ENCODE results near the gene SVOPL.

The SVOPL gene, protein sequence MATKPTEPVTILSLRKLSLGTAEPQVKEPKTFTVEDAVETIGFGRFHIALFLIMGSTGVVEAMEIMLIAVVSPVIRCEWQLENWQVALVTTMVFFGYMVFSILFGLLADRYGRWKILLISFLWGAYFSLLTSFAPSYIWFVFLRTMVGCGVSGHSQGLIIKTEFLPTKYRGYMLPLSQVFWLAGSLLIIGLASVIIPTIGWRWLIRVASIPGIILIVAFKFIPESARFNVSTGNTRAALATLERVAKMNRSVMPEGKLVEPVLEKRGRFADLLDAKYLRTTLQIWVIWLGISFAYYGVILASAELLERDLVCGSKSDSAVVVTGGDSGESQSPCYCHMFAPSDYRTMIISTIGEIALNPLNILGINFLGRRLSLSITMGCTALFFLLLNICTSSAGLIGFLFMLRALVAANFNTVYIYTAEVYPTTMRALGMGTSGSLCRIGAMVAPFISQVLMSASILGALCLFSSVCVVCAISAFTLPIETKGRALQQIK

DNA sequence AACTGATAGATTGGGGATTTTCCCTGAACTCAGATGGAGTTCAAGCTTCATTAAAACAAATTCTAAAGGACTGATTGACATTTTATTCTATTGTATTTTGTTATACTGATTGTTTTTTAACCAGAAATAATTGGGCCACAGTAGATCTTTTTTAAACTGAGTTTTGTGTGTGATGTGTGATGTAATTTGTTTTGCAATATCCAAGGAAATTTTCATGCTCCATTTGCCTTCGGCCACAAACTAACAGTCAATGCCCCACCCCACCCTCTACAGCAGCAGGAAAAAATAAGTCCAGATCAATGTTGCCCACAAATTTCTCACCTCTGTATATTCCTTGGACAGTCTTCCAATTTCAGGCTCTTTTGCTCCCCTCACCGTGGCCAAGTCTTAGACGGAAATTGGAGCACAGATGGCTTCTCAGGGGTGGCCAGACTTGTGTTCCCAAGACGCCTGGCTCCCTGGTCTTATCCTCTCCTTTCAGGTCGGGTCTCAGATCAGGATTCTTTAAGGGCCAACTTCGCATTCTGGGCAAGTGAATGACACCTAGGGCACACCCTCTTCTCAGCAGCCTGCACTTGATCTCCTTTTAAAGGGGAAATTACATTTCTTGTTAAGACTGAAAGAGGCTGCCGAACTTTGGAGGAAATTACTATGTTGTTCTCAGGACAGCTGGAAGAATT lies at the start of gene SVOPL:
Gene SVOPL, minus strand, starts transcription at position 506 of the 680 bp plus-strand sequence. CDS start 22,317 bp downstream, outside the sequence.
- peaks cover 4% of the 10 kb centered on the region for H3K27me3 Mint-ChIP-seq (ENCODE audit: low read depth)
- no peak within 1 kb of the TSS for H3K4me3 Mint-ChIP-seq
- no peaks in the 10 kb centered on the region for H3K36me3 Mint-ChIP-seq (ENCODE audit: low read depth)
- TF ChIP-seq, protein P1, sequence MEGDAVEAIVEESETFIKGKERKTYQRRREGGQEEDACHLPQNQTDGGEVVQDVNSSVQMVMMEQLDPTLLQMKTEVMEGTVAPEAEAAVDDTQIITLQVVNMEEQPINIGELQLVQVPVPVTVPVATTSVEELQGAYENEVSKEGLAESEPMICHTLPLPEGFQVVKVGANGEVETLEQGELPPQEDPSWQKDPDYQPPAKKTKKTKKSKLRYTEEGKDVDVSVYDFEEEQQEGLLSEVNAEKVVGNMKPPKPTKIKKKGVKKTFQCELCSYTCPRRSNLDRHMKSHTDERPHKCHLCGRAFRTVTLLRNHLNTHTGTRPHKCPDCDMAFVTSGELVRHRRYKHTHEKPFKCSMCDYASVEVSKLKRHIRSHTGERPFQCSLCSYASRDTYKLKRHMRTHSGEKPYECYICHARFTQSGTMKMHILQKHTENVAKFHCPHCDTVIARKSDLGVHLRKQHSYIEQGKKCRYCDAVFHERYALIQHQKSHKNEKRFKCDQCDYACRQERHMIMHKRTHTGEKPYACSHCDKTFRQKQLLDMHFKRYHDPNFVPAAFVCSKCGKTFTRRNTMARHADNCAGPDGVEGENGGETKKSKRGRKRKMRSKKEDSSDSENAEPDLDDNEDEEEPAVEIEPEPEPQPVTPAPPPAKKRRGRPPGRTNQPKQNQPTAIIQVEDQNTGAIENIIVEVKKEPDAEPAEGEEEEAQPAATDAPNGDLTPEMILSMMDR (IDR thresholded peaks at IDR 0.05; ENCODE audit: unreplicated experiment in 3 of 3) = no peak
- peaks cover 2% of the 10 kb centered on the region for H3K9me3 Mint-ChIP-seq
- no peak within 1 kb of the TSS for H3K27ac Mint-ChIP-seq
- no peaks in the 10 kb centered on the region for H3K4me1 Mint-ChIP-seq

DNA sequence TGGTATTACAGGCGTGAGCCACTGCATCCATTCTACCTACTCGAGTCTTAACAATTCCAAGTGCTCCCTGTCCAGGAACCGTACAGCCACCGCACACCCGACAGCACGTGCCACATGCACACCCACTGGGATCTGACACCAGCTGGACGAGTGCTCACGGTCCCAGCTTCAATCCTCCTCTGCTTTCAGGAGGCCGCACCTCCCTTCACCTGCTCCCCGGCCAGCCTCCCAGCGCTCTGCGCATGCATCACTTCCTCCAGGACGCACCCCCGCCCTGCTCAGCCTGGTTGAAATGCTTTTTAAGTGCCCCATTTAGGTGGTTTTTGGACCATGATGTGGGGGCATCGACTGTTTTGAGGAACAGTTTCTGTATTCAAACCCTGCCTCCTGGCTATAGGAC lies 49.3 kb upstream of the SVOPL start:
- peaks cover 4% of the 10 kb centered on the region for H3K36me3 Mint-ChIP-seq (ENCODE audit: low read depth)

DNA sequence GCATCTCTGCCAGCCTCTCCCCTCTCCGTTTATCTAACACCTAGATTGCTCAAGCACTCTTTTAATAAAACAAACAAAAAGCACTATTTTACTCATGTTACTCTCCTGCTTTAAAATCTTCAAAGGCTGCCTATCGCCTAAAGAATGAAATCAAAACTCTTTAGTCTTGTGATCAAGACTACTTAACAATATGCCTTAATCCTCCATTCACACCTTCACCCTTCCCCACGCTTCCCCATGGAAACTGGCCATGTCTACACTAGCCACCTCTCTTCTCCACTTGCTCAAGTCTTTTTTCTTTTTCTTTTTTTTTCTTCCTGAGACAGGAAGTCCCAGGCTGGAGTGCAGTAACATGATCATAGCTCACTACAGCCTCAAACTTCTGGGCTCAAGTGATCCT lies 48.8 kb upstream of the SVOPL start:
- Mint-ChIP-seq H3K27me3 (ENCODE audit: low read depth) (peaks cover 3% of the 10 kb centered on the region), H3K27ac (no peak overlapping the region), H3K36me3 (ENCODE audit: low read depth) (peaks cover 4% of the 10 kb centered on the region), H3K4me3 (no peak overlapping the region), H3K9me3 (no peaks in the 10 kb centered on the region), H3K4me1 (peaks cover 13% of the 10 kb centered on the region)
- TF ChIP-seq, protein P1 (IDR thresholded peaks at IDR 0.05; ENCODE audit: unreplicated experiment in 3 of 3) = no peak

More for the DNA sequence above, 49.3 kb upstream of the SVOPL start:
- TF ChIP-seq, protein P1 (IDR thresholded peaks at IDR 0.05; ENCODE audit: unreplicated experiment in 3 of 3) = no peak
- peaks cover 18% of the 10 kb centered on the region for H3K4me1 Mint-ChIP-seq
- no peaks in the 10 kb centered on the region for H3K9me3 Mint-ChIP-seq
- H3K27me3 Mint-ChIP-seq (ENCODE audit: low read depth) = no peaks in the 10 kb centered on the region
- no peak overlapping the region for H3K4me3 Mint-ChIP-seq
- no peak overlapping the region for H3K27ac Mint-ChIP-seq

DNA sequence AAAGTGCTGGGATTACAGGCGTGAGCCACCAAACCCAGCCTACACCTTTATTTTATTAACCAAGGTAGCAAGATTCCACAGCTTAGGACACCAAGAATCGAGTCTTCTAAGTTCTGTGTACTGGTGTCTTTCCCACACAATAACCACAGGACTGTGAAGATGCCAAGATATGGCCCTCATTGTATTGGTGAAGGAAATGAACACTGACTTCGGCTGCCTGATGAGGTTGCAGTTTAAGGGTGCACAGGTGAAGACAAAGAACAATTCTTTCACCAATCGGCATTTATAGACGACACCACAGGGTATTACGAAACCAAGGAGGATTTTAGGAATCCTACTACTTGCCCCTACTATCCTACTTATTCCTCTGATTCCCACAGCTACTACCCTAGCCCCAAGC lies 47.5 kb upstream of the SVOPL start:
- TF ChIP-seq, protein P1 (IDR thresholded peaks at IDR 0.05; ENCODE audit: unreplicated experiment in 3 of 3) = no peak
- Mint-ChIP-seq H3K4me1 (peaks cover 9% of the 10 kb centered on the region), H3K27me3 (ENCODE audit: low read depth) (peaks cover 8% of the 10 kb centered on the region), H3K36me3 (ENCODE audit: low read depth) (peaks cover 4% of the 10 kb centered on the region), H3K9me3 (no peaks in the 10 kb centered on the region), H3K4me3 (no peak overlapping the region), H3K27ac (no peak overlapping the region)

DNA sequence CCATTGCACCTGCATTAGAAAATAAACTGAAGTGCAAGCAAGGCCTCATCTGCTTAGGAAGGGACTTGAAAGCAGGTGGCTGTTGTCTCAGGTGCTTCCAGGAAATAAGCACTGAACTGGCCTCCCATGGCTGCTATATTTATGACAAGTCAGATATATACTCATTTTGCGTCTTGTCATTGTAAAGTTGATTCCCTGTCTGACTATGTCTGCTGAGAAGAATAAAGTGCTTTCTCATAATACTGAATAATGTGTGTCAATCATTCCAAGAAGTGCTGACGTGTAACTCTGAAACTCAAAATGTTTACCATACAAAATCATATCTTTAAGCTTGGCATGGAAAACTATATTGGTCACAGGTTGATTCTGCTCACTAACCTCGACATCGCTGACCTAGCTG lies 44.9 kb upstream of the SVOPL start:
- H3K27ac Mint-ChIP-seq = no peak overlapping the region
- no peaks in the 10 kb centered on the region for H3K4me1 Mint-ChIP-seq
- TF ChIP-seq, protein P1 (IDR thresholded peaks at IDR 0.05; ENCODE audit: unreplicated experiment in 3 of 3) = no peak
- no peaks in the 10 kb centered on the region for H3K9me3 Mint-ChIP-seq
- no peak overlapping the region for H3K4me3 Mint-ChIP-seq
- H3K36me3 Mint-ChIP-seq (ENCODE audit: low read depth) = no peaks in the 10 kb centered on the region
- peaks cover 11% of the 10 kb centered on the region for H3K27me3 Mint-ChIP-seq (ENCODE audit: low read depth)

Data from nephron (organoid).